Left colon (tissue), 2 donors: Measurements from ENCODE around the gene KBTBD7. TPM values are rescaled to one million over a fixed set of nuclear protein-coding genes. Genes with fewer than 3 reads are reported as not detected.
"Not testable (repeated sequence)": the region's sequence is repeated elsewhere in the genome, so short reads cannot be mapped to it uniquely, and the experiment has no call there.

Experiments used
- ATAC-seq: fragments of 200-7000 bp; cut with Tn5 transposase; one replicate; pipeline ENCODE4 v1.9.1; 2020; ENCODE audit warnings: mild to moderate bottlenecking, moderate library complexity
- DNase-seq, 2 donors: peaks; one replicate each; pipeline ENCODE4 v3.0.0-alpha.2; 2020
- intact Hi-C, 2 donors: fragments of 100-400 bp; cut with DNase I in 1 of 2; cut with micrococcal nuclease in 1 of 2; formaldehyde crosslinking; loops; one replicate each; pipeline versions ENCODE4 v1.11.2 to v1.14.0; 2022; cut with DNase I, micrococcal nuclease
- total RNA-seq, 2 donors: library from RNA; stranded (reverse); fragmentation: NEBNext Ultra II Directional; extraction: Animal tissue kit (Norgen Biotek cat#: 25700); gene quantifications; one replicate each; pipeline ENCODE4 v1.2.1, GENCODE V29; 2021
- donor health status: DM: no; HTN: no; CAD: no.
- donor health status: DM: yes; HTN: yes; CAD: no.

KBTBD7 gene
- total RNA-seq, 2 donors from 2014 or later: 5.5 to 6.5 TPM

DNA sequence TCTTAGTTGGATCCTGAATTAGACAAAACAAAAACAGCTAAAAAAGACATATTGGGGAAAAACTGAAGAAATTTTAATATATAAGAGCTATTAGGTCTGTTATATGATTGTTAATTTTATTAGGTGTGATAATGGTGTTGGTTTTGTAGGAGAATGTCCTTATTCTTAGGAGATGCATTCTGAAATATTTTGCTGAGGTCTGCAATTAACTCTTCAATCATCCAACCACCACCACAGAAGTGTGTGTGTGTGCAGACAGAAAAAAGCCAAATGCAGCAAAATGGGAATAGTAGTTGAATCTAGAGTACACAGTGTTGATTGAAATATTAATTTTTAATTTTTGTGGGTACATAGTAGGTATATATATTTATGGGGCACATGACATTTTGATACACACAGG, 12.1 kb upstream of the KBTBD7 start:
- no peak for DNase-seq
- ATAC-seq: no peak
- intact Hi-C loops: no loop called here

- ATAC-seq (no peak), DNase-seq (no peak)
- intact Hi-C loops: no loop called here
Measured at GRCh38 chr13:41203810-41204209, 9.4 kb upstream of the KBTBD7 start.

- intact Hi-C loops: no loop called here
- DNase-seq (no peak), ATAC-seq (no peak)
Measured at GRCh38 chr13:41200126-41200525, 5.8 kb upstream of the KBTBD7 start.

DNA sequence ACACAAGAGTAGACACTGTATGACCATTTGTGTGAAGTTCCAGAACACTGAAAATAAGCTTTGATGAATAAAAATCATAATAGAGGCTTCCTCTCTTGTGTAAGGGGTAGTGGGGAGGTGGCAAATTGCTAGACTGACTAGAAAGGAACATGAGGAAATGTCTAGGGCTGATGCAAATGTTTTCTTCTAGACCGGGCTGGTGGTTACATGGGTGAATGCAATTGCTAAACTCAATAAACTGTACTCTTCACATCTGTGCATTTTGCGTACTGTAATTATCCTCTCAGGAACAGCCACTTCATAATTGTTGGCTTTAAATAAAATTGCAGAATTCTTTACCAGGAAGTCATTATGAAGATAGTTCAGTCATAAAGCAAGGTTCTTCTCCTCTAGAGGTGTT, 5.2 kb upstream of the KBTBD7 start:
- DNase-seq (no peak), ATAC-seq (no peak)
- intact Hi-C loops: no loop called here

DNA sequence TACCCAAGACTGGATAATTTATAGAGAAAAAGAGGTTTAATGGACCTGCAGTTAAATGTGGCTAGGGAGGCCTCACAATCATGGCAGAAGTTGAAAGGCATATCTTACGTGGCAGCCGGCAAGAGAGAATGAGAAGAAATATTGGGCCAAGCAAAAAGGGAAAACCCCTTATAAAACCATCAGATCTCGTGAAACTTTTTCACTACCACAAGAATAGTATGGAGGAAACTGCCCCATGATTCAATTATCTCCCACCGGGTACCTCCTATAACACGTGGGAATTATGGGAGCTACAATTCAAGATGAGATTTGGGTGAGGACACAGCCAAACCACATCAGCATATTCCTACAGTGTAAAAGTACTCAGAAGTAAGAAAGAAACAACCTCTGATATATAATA, 4.7 kb upstream of the KBTBD7 start:
- ATAC-seq (no peak), DNase-seq (no peak)
- intact Hi-C loops: no loop called here

- ATAC-seq (no peak), DNase-seq (no peak)
- intact Hi-C loops: no loop called here
Measured at GRCh38 chr13:41196620-41197019, 2.3 kb upstream of the KBTBD7 start.

- ATAC-seq (no peak), DNase-seq (no peak)
- intact Hi-C loops: no loop called here
Measured at GRCh38 chr13:41196011-41196410, 1.6 kb upstream of the KBTBD7 start.

DNA sequence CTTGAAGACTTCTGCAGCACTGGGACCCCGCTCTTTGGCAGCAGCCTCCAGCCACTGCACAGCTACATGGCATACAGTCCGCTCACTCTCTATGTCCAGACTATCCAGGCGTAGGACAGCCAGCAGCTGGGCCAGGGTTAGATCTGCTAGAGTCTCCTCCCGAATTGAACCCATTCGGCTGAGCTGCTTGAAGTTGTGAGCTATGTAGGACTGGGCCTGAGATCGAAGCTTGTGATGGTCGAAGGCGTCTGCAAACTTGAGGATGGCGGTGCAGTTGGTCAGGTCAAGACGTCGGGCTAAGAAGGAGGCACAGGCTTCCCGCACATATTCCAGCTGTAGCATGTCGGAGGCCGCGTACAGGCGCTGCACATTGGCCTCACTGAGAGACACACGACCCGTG, 900 bp downstream of the KBTBD7 start:
- intact Hi-C loops: no loop called here
- no peak for DNase-seq
- ATAC-seq: no peak

DNA sequence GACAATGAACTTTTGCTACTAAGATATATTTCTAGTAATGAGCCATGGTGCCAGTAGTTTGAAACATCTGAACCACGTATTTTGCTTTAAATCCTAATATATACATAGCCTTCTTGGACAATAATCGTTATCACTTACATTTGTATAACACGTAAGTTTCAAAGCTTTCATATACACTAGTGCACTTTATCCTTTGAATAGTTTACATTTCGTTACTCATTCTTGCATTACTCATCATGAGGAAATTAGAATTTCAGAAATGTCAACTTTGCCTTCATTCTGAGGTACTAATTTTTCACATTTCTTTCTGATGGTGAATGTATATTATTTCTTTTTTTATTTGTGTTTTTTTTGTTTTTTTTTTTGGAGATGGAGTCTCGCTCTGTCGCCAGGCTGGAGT, 5.8 kb downstream of the KBTBD7 start:
- ATAC-seq (no peak), DNase-seq (no peak)
- intact Hi-C loops: no loop called here

- no peak for DNase-seq
- ATAC-seq: no peak
- intact Hi-C loops: no loop called here
Measured at GRCh38 chr13:41186481-41186880, 7.9 kb downstream of the KBTBD7 start.

- DNase-seq: no peak
- no peak for ATAC-seq
- intact Hi-C loops: no loop called here
Measured at GRCh38 chr13:41182231-41182630, 12.1 kb downstream of the KBTBD7 start.

DNA sequence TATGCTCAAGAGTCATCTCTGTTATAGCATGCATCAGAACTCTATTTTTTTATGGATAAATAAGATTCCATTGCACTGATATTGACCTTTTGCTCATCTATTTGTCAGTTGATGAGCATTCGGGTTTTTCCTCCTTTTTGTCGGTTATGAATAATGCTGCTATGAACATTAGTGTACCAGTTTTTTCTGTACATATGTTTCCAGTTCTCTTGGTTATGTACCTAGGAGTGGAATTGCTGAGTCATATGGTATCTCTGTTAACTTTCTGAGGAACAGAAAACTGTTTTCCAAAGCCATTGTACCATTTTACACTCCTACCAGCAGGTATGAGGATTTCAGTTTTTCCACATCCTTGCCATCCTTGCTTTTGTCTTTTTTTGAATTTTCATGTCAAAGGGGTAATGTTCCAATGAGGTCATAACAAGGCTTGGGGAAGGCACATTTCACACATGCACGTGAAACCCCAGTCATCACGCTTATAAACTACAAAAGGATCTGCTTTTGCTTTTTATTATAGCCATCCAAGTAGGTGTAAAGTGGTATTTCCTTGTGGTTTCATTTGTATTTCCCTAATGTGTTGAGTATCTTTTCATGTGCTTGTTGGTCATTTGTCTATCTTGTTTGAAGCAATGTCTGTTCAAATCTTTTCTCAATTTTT, 14.6 kb downstream of the KBTBD7 start:
- intact Hi-C loops: no loop called here
- DNase-seq (no peak), ATAC-seq (no peak)

- ATAC-seq (no peak), DNase-seq (no peak)
- intact Hi-C loops: no loop called here
Measured at GRCh38 chr13:41178040-41178439, 16.3 kb downstream of the KBTBD7 start.

DNA sequence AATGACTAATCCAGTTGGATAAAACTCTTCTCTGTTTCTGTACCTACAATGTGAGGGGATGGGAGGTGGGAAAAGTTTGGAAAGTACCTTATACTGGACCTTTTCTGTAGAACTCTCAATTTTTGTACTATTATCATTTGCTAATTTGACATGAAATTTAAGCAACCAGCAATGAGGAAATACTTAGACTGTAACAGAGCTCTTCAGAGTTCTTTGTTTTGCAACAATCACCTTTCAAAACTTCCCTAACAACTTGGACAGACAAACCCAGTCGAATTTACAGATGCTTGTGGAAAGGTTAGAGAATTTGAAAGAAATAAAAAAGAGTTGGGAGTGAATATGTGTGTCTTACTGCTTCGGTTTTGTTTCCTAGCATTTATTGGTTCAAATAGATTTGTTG, 16.8 kb downstream of the KBTBD7 start:
- ATAC-seq (no peak), DNase-seq (no peak)
- intact Hi-C loops: no loop called here

- intact Hi-C loops, ATAC-seq, DNase-seq: not testable (repeated sequence)
Measured at GRCh38 chr13:41175576-41175975, 18.8 kb downstream of the KBTBD7 start.

DNA sequence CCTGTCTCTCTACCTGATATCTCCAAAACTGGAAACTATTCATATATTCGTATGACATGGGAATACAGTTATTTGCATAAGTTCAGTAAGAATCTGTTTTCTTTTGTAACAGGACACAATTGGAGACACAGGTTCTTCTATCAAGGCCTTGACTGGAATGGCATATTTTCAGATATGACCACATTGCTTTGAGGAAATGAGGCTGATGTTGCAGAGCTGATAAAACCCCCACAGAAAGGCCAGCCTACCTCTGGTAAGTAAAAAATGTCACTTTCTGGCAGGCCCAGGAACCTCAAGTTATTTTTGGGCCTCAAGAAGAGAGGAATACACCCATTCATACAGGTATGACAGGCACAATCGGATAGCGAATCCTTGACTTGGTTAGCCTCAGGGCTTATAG, 32.2 kb downstream of the KBTBD7 start:
- no peak for DNase-seq
- intact Hi-C loops: no loop called here
- no peak for ATAC-seq

DNA sequence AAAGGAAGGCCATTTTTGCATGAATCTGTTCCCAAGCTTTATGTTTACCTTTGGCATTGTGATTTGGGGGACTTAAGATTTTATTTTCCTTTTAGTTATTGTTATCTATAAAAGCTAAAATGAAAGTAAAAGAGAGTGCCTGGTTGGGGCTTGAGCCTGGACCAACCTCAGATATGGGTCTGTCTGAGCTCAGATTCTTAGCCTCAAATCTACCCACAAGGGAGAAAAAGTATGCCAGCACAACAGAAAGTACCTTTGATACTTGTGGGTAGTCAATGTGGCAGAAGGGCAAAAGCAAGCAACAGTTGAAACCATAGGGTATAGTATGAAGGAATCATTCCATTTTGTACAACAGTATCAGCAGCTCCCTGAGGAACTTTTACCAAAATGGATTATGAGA, 35.2 kb downstream of the KBTBD7 start:
- ATAC-seq (no peak), DNase-seq (no peak)
- intact Hi-C loops: no loop called here

DNA sequence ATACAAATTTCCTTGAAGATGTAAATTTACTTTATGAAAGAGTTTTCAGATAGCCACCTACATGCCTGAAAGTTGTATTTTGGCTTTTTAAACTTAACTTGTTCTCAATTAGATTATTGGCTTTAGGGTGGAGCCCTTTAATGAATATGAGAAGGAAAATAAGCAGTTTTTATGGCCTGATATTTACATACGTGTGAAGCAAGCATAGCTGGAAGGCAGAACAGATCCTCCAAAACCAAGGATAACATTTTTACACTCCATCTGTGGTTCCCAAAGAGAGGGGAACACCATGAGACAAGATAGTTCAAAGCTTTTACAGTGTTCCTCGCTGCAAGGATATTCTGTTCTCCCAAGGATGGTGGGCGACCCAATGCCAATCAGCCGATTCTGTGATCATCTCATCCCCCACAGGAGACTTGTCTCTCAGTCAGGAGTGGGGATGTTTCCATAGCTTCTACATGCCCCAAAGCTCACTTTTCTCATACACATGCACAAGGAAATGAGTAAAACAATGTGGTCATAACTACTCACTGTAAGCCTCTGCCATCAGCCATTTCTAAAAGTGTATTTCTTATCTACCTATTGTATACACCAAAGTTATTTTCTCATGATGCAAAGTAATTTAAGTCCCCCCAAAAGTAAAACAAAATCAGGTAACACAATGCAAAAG, 37.2 kb downstream of the KBTBD7 start:
- intact Hi-C loops: no loop called here
- DNase-seq: no peak
- no peak for ATAC-seq

- intact Hi-C loops: no loop called here
- ATAC-seq (no peak), DNase-seq (no peak)
Measured at GRCh38 chr13:41156620-41157019, 37.7 kb downstream of the KBTBD7 start.

- no peak for ATAC-seq
- intact Hi-C loops: no loop called here
- no peak for DNase-seq
Measured at GRCh38 chr13:41154042-41154441, 40.3 kb downstream of the KBTBD7 start.

DNA sequence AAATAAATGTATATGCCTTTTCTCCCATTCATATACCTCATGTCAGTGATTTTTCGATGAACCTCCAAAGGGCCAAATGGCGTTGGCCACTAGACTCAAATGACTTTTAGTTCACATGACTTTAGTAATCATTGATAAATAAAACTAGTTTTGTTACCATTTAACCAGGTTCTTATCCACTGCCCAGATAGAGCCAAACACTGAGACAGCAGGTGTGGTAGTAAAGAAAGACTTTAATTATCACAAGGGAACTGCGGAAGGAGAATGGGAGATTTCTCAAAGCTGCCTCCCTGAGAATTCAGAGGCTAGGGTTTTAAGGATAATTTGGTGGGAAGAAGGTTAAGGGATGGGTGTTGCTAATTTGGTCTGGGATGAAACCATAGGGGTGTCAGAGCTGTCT, 42.4 kb downstream of the KBTBD7 start:
- intact Hi-C loops: no loop called here
- DNase-seq: no peak
- ATAC-seq: no peak
